HCT116 (cell line): ENCODE data around the gene TRAF3IP1. TPM values are rescaled to one million over a fixed set of nuclear protein-coding genes. Genes with fewer than 3 reads are reported as not detected.

ENCODE experiments used
- ATAC-seq: fragments of 200-7000 bp; cut with Tn5 transposase; 2 replicates; pipeline ENCODE4 v1.9.1; 2020; ENCODE audit warnings: mild to moderate bottlenecking, moderate library complexity
- BruUV-seq: library from RNA; stranded (reverse); fragments of 400-500 nt; replicated peaks from 2 replicates; lab custom pipeline; 2021; lab: Mats Ljungman, UMichigan
- CTCF ChIA-PET: fragments of 300-600 bp; sonication (Branson Sonifier 250); formaldehyde crosslinking; loops from one replicate; lab custom pipeline; 2021; ENCODE audit warnings: antibody characterized with exemption; lab: Charles Lee
- POLR2A ChIA-PET: fragments of 300-600, 350-600 bp; sonication (Branson Sonifier 250); formaldehyde crosslinking; loops from one replicate; lab custom pipeline; 2021; ENCODE audit warnings: antibody characterized with exemption; lab: Charles Lee
- RAD21 ChIA-PET, 2 experiments: fragments of 300-600 bp; sonication (Branson Sonifier 250); formaldehyde crosslinking; loops; one replicate each; lab custom pipeline; 2023; ENCODE audit warnings: low total read pairs in 2 of 2; ENCODE audit not compliant: uncharacterized antibody in 2 of 2, unreplicated experiment in 2 of 2, low non-redundant PET in 1 of 2; lab: Charles Lee
- DNase-seq: peaks from one replicate; pipeline ENCODE4 v3.0.0-alpha.2; 2010; ENCODE audit warnings: low read depth, low spot score
- H2AFZ ChIP-seq: fragments of 200-600 bp; shearing (Covaris generic), sonication (generic); 2 replicates; pipeline ENCODE4 v1.6.1; 2017; ENCODE audit warnings: low read depth, mixed run types, mixed read lengths, antibody characterized with exemption, low read length; ENCODE audit not compliant: poor library complexity, severe bottlenecking
- H3K27ac ChIP-seq: 2 replicates; pipeline ENCODE4 v1.5.1; 2012; ENCODE audit warnings: low read depth, low read length
- H3K27me3 ChIP-seq: fragments of 200-600 bp; sonication (generic); 2 replicates; pipeline ENCODE4 v1.6.1; 2016; ENCODE audit warnings: mixed run types, low read length, mixed read lengths; ENCODE audit not compliant: insufficient read depth
- H3K36me3 ChIP-seq, 2 experiments: fragments of 200-500 bp in 1 of 2; fragments of 200-600 bp in 1 of 2; sonication (Bioruptor generic) in 1 of 2; sonication (generic) in 1 of 2; 2 replicates each; pipeline versions ENCODE4 v1.5.1 to v1.6.1; 2014 to 2016; ENCODE audit warnings: low read length in 2 of 2, inconsistent platforms in 1 of 2, mixed read lengths in 1 of 2, mixed run types in 1 of 2; ENCODE audit not compliant: insufficient read depth in 2 of 2, control insufficient read depth in 1 of 2
- H3K4me1 ChIP-seq, 2 experiments: fragments of 200-600 bp in 1 of 2; sonication (generic) in 1 of 2; 2 replicates each; pipeline versions ENCODE4 v1.5.1 to v1.6.1; 2012 to 2017; ENCODE audit warnings: low read length in 2 of 2, inconsistent platforms in 1 of 2, mild to moderate bottlenecking in 1 of 2, mixed read lengths in 1 of 2, mixed run types in 1 of 2, moderate library complexity in 1 of 2; ENCODE audit not compliant: insufficient read depth in 2 of 2, control insufficient read depth in 1 of 2
- H3K4me2 ChIP-seq: fragments of 200-600 bp; sonication (generic); 2 replicates; pipeline ENCODE4 v1.6.1; 2017; ENCODE audit warnings: mixed run types, low read length, mixed read lengths
- H3K4me3 ChIP-seq, 2 experiments: fragments of 200-600 bp in 1 of 2; sonication (generic) in 1 of 2; replicated peaks in 1 of 2; 2 replicates each; pipeline ENCODE4 v1.5.1; 2011 to 2016; ENCODE audit warnings: low read length in 2 of 2, control low read depth in 1 of 2, low read depth in 1 of 2, mild to moderate bottlenecking in 1 of 2, mixed read lengths in 1 of 2, mixed run types in 1 of 2
- H3K79me2 ChIP-seq: fragments of 200-600 bp; sonication (generic); 2 replicates; pipeline ENCODE4 v1.6.1; 2017; ENCODE audit warnings: mild to moderate bottlenecking, mixed run types, low read length, moderate library complexity, mixed read lengths; ENCODE audit not compliant: insufficient read depth
- H3K9ac ChIP-seq: fragments of 200-600 bp; sonication (generic); 2 replicates; pipeline ENCODE4 v1.6.1; 2016; ENCODE audit warnings: low read length, mixed read lengths
- H3K9me2 ChIP-seq: fragments of 200-600 bp; sonication (generic), shearing (Covaris generic); 2 replicates; pipeline ENCODE4 v1.6.1; 2017; ENCODE audit warnings: mixed run types, mild to moderate bottlenecking, moderate library complexity; ENCODE audit not compliant: insufficient read depth
- H3K9me3 ChIP-seq, 2 experiments: fragments of 200-500 bp in 1 of 2; fragments of 200-600 bp in 1 of 2; sonication (Bioruptor generic) in 1 of 2; sonication (generic) in 1 of 2; 2 replicates each; pipeline ENCODE4 v1.6.1; 2014 to 2017; ENCODE audit warnings: low read length in 2 of 2, mixed read lengths in 2 of 2, inconsistent platforms in 1 of 2, low read depth in 1 of 2, mild to moderate bottlenecking in 1 of 2, mixed run types in 1 of 2, moderate library complexity in 1 of 2; ENCODE audit not compliant: control insufficient read depth in 1 of 2, insufficient read depth in 1 of 2
- H4K20me1 ChIP-seq: fragments of 200-600 bp; sonication (generic), shearing (Covaris generic); 2 replicates; pipeline ENCODE4 v1.6.1; 2017; ENCODE audit warnings: mixed run types, mild to moderate bottlenecking, moderate library complexity; ENCODE audit not compliant: insufficient read depth
- ATF3 ChIP-seq: IDR thresholded peaks from 2 replicates; pipeline ENCODE4 v1.6.1; 2012
- CEBPB ChIP-seq: IDR thresholded peaks from 2 replicates; pipeline ENCODE4 v1.6.1; 2012; ENCODE audit warnings: low read depth
- EGR1 ChIP-seq: IDR thresholded peaks from 2 replicates; pipeline ENCODE4 v1.6.1; 2012; ENCODE audit warnings: low read depth
- ELF1 ChIP-seq: IDR thresholded peaks from 2 replicates; pipeline ENCODE4 v1.6.1; 2012; ENCODE audit warnings: low read depth, borderline replicate concordance
- EZH2 ChIP-seq: fragments of 200-600 bp; sonication (generic); IDR thresholded peaks from 2 replicates; pipeline ENCODE4 v1.6.1; 2017; ENCODE audit warnings: antibody characterized with exemption, mixed run types
- EZH2phosphoT487 ChIP-seq: fragments of 200-600 bp; IDR thresholded peaks from 2 replicates; pipeline ENCODE4 v1.6.1; 2018; ENCODE audit warnings: antibody characterized with exemption, borderline replicate concordance
- JUND ChIP-seq: IDR thresholded peaks from 2 replicates; pipeline ENCODE4 v1.6.1; 2012
- SP1 ChIP-seq: IDR thresholded peaks from 2 replicates; pipeline ENCODE4 v1.6.1; 2012; ENCODE audit warnings: low read depth
- TCF7L2 ChIP-seq: IDR thresholded peaks from 2 replicates; pipeline ENCODE4 v1.7.0; 2011; ENCODE audit warnings: borderline replicate concordance, inconsistent platforms; ENCODE audit not compliant: insufficient read depth, insufficient read length; ENCODE audit errors: extremely low read depth
- YY1 ChIP-seq: IDR thresholded peaks from 2 replicates; pipeline ENCODE4 v1.6.1; 2011; ENCODE audit warnings: low read length, low read depth, moderate library complexity, mild to moderate bottlenecking; ENCODE audit not compliant: insufficient replicate concordance; ENCODE audit errors: extremely low read depth
- ZFX ChIP-seq: fragments of 450-650 bp; IDR thresholded peaks from 2 replicates; pipeline ENCODE4 v1.6.1; 2017
- intact Hi-C: fragments of 100-400 bp; cut with micrococcal nuclease; formaldehyde crosslinking; loops from 2 replicates; pipeline ENCODE4 v1.10.0; 2022
- total RNA-seq: library from RNA; stranded (reverse); gene quantifications from one replicate; pipeline ENCODE4 v1.2.1, GENCODE V29; 2021; ENCODE audit not compliant: unreplicated experiment

The TRAF3IP1 gene
- total RNA-seq, 1 experiment from 2014 or later: 19.4 TPM

DNA sequence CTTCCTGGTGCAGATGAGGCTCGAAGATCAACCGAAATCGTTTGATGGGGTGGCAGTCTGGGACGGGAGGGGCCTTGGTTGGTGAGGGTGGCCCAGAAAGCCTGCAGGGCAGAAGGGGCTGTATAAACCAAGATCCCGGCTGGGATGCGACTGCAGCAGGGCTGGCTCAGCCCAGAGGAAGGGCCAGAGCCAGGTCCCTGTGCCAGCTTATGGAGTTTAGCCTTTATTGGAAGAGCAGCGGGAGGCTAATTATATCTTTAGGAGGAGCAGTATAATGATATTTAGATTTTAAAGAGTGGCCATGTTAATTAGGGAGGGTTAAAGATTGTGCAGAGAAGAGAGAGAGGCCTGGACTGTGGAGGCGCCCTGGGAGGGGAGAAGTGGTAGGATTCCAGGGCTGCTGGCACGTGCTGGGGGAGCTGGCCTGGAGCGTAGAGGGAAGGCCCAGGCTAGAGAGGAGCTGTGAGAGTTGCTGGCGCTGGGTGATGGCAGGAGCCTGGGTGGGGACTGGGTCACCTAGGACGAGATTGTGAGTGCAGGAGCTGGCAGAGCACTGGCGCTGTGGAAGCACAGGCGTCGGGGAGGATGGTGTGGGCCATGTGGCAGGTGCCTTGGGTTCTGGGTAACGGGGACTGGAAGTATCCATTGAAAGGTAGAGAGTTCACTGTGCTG lies 25.1 kb downstream of the TRAF3IP1 start:
- Histone ChIP-seq H3K27me3 (no peaks in the 10 kb centered on the region), H3K9me2 (no peaks in the 10 kb centered on the region), H3K79me2 (no peaks in the 10 kb centered on the region; the same call in 1 of the 2 replicates), H3K36me3 (no peaks in the 10 kb centered on the region; a peak in 1 of 4 replicates), H3K4me3 (no peak overlapping the region), H2AFZ (no peak overlapping the region), H3K9me3 (no peaks in the 10 kb centered on the region), H4K20me1 (no peaks in the 10 kb centered on the region), H3K4me1 (no peaks in the 10 kb centered on the region), H3K9ac (no peak overlapping the region), H3K27ac (no peak overlapping the region), H3K4me2 (no peak overlapping the region)
- ChIA-PET POLR2A (no interaction called here), RAD21 (no interaction called here), CTCF (no interaction called here)
- DNase-seq: no peak
- BruUV-seq: no TSS peak
- TF ChIP-seq ELF1: no peak
- TF ChIP-seq SP1: no peak
- ATAC-seq: no peak
- intact Hi-C loops: no loop called here

GRCh38 chr2:238346544-238346943 lies 26.2 kb downstream of the TRAF3IP1 start:
- no peaks in the 10 kb centered on the region for H3K9me2 ChIP-seq
- ATAC-seq (no peak), DNase-seq (no peak)
- H3K27me3 ChIP-seq: no peaks in the 10 kb centered on the region
- H3K4me1 ChIP-seq: no peaks in the 10 kb centered on the region
- H3K4me3 ChIP-seq: no peak overlapping the region
- no peak overlapping the region for H3K27ac ChIP-seq
- ChIA-PET RAD21 (no interaction called here), CTCF (no interaction called here)
- H2AFZ ChIP-seq: no peak overlapping the region
- intact Hi-C loops: no loop called here
- no peak overlapping the region for H3K4me2 ChIP-seq
- no peaks in the 10 kb centered on the region; the same call in 1 of the 2 replicates for H3K79me2 ChIP-seq
- no peaks in the 10 kb centered on the region for H4K20me1 ChIP-seq
- no peaks in the 10 kb centered on the region for H3K9me3 ChIP-seq
- H3K36me3 ChIP-seq: no peaks in the 10 kb centered on the region; a peak in 2 of 4 replicates
- BruUV-seq: no TSS peak
- H3K9ac ChIP-seq: no peak overlapping the region
- TF ChIP-seq ZFX (no peak), ATF3 (no peak), EZH2phosphoT487 (no peak), JUND (no peak), CEBPB (no peak), EZH2 (no peak), TCF7L2 (no peak), EGR1 (no peak), YY1 (no peak)
- TF ChIP-seq, all 23 proteins: peak for 0
- POLR2A ChIA-PET: no interaction called here
